IPS DF 4.7 (cell line): ENCODE measurements around the gene AKAIN1.

Experiments
- DNase-seq: peaks from one replicate; pipeline ENCODE4 v3.0.0-alpha.2; 2013; ENCODE audit warnings: low spot score; ENCODE audit errors: extremely low read depth

Gene AKAIN1

DNA sequence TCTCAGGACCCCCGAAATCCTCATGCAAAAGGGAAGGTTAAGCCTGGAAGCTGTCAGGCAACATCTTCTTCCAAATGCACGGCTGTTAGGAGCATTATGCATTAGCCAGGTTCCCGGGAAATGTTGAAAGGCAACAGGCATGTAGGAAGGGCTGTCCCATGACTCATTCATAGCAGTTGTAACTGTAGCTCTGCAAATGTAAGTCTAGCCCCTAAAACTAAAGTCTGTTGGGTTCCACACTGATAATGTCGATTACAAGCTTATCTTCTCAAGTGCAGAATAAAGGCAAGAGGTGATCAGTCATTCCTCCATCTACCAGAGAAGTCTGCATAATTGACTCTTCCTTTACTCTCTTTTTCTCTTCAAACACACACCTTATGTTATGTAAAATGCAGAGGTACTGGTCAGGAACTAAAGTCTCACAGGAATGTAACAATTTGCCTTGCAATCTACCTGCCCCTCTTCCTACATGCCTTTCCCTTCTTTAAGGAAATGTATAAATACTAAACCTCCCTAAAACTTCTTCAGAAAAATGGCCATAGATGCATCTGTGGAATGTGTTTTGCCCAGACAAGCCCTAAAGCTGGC lies 99.8 kb downstream of the AKAIN1 start:
- no peak for DNase-seq

DNA sequence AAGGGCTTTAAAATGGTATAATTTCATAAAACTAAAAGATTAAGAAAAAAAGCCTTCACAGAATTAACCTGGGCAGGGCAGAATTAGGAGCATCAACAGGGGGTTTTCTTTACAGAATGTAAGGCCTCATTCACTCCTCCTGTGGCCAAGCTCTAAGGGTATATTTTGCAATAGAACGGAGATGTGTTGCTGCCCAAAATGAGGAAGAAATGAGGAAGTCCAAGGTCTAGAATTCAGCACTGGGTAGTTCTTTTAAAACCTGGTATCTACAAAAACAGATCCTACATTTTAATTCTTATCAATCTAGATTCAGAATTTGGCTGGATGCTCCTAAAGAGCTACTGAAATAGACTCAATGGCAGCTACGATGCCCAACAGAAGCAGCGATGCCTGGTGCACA lies 101.8 kb downstream of the AKAIN1 start:
- DNase-seq: no peak

DNA sequence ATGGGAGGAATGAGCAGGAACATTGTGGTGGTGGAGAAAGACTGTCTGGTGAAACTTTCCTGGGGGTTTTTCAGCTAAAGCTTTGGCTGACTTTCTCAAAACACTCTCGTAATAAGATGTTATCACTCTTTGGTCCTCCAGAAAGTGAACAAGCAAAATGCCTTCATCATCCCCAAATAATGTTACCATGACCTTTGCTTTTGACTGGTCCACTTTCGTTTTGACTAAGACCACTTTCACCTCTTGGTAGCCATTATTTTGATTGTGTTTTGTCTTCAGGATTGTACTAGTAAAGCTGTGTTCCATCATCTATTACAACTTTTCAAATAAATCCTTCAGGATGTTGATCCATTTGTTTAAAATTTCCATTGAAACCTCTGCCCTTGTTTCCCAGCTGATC lies 103.2 kb downstream of the AKAIN1 start:
- no peak for DNase-seq
